PFSK-1 (cell line): ENCODE results near the gene SPCS1.

ENCODE experiments used
- FOXP2 ChIP-seq: optimal IDR thresholded peaks from 2 replicates; pipeline ENCODE3; 2011; ENCODE audit warnings: borderline replicate concordance, control low read depth, inconsistent platforms; ENCODE audit not compliant: insufficient read depth; ENCODE audit errors: extremely low read length, extremely low read depth
- POLR2AphosphoS5 ChIP-seq: IDR thresholded peaks from 2 replicates; pipeline ENCODE4 v1.6.1; 2012; ENCODE audit warnings: low read depth, mild to moderate bottlenecking, control low read depth, low read length, moderate library complexity
- REST ChIP-seq, 2 experiments: IDR thresholded peaks; 2 replicates each; pipeline versions ENCODE4 v1.6.1 to v1.8.0; 2011 to 2012; ENCODE audit warnings: low read depth in 2 of 2, low read length in 2 of 2, control low read depth in 1 of 2, inconsistent platforms in 1 of 2, mild to moderate bottlenecking in 1 of 2, moderate library complexity in 1 of 2; ENCODE audit not compliant: insufficient read depth in 1 of 2
- SIN3A ChIP-seq: IDR thresholded peaks from 2 replicates; pipeline ENCODE4 v1.6.1; 2012; ENCODE audit warnings: mild to moderate bottlenecking, low read length, moderate library complexity, borderline replicate concordance; ENCODE audit not compliant: insufficient read depth
- TAF1 ChIP-seq: IDR thresholded peaks from 2 replicates; pipeline ENCODE4 v1.6.1; 2012; ENCODE audit warnings: low read length, control low read depth, borderline replicate concordance; ENCODE audit not compliant: insufficient read depth

Gene SPCS1

GRCh38 chr3:52743152-52743551, 37.2 kb downstream of the SPCS1 start:
- TF ChIP-seq TAF1, result no peak

GRCh38 chr3:52743721-52744120, 37.8 kb downstream of the SPCS1 start:
- TF ChIP-seq SIN3A (no peak), POLR2AphosphoS5 (no peak), TAF1 (no peak), FOXP2 (no peak)

- no peak for TF ChIP-seq SIN3A
- no peak for TF ChIP-seq POLR2AphosphoS5
- TF ChIP-seq TAF1, result no peak
Measured at GRCh38 chr3:52752045-52752660, 46.2 kb downstream of the SPCS1 start.

- TF ChIP-seq SIN3A, result no peak
- TF ChIP-seq FOXP2, result no peak
- no peak for TF ChIP-seq REST (IDR thresholded peaks at IDR 0.05; ENCODE audit: insufficient read depth in 1 of 2, low read depth in 2 of 2, low read length in 2 of 2)
- TF ChIP-seq TAF1, result no peak
- TF ChIP-seq POLR2AphosphoS5, result no peak
Measured at GRCh38 chr3:52754373-52754772, 48.5 kb downstream of the SPCS1 start.

GRCh38 chr3:52756141-52756540, 50.2 kb downstream of the SPCS1 start:
- TF ChIP-seq SIN3A (no peak), POLR2AphosphoS5 (no peak), TAF1 (no peak), FOXP2 (no peak), REST (IDR thresholded peaks at IDR 0.05; ENCODE audit: insufficient read depth in 1 of 2, low read depth in 2 of 2, low read length in 2 of 2) (no peak)
